Lung (tissue), 12 donors: Measurements from ENCODE around the gene FGF12. TPM values are rescaled to one million over a fixed set of nuclear protein-coding genes. Genes with fewer than 3 reads are reported as not detected.

Source experiments
- ATAC-seq: fragments of 200-7000 bp; cut with Tn5 transposase; one replicate; pipeline ENCODE4 v1.9.1; 2020; ENCODE audit warnings: moderate number of reproducible peaks; ENCODE audit not compliant: insufficient read depth, low FRiP score
- DNase-seq, 3 donors: peaks; one replicate each; pipeline ENCODE4 v3.0.0-alpha.2; 2013 to 2017
- H3K27ac ChIP-seq, 2 donors: one replicate each; pipeline ENCODE4 v1.5.1; 2013; ENCODE audit warnings: mild to moderate bottlenecking in 2 of 2, moderate library complexity in 2 of 2, control low read depth in 1 of 2, inconsistent platforms in 1 of 2, low read depth in 1 of 2, low read length in 1 of 2
- H3K27me3 ChIP-seq, 3 donors: one replicate each; pipeline ENCODE4 v1.5.1; 2013; ENCODE audit warnings: low read length in 2 of 3; ENCODE audit not compliant: control insufficient read depth in 3 of 3, insufficient read depth in 3 of 3
- H3K36me3 ChIP-seq, 4 donors: one replicate each; pipeline ENCODE4 v1.5.1; 2013; ENCODE audit warnings: low read length in 4 of 4, mild to moderate bottlenecking in 1 of 4, moderate library complexity in 1 of 4; ENCODE audit not compliant: control insufficient read depth in 4 of 4, insufficient read depth in 4 of 4
- H3K4me1 ChIP-seq, 5 donors: one replicate each; pipeline ENCODE4 v1.5.1; 2013; ENCODE audit warnings: low read length in 5 of 5, mild to moderate bottlenecking in 2 of 5, moderate library complexity in 1 of 5; ENCODE audit not compliant: control insufficient read depth in 5 of 5, insufficient read depth in 5 of 5
- H3K4me3 ChIP-seq: one replicate; pipeline ENCODE4 v1.5.1; 2013; ENCODE audit warnings: mild to moderate bottlenecking, control low read depth, moderate library complexity
- H3K9ac ChIP-seq, 2 donors: one replicate each; pipeline ENCODE4 v1.5.1; 2013; ENCODE audit warnings: low read length in 2 of 2, control low read depth in 1 of 2; ENCODE audit not compliant: insufficient read depth in 1 of 2
- H3K9me3 ChIP-seq, 4 donors: one replicate each; pipeline ENCODE4 v1.5.1; 2013; ENCODE audit warnings: low read length in 3 of 4, mild to moderate bottlenecking in 1 of 4, moderate library complexity in 1 of 4; ENCODE audit not compliant: control insufficient read depth in 4 of 4, insufficient read depth in 3 of 4
- CTCF ChIP-seq: IDR thresholded peaks from 2 replicates; pipeline ENCODE4 v1.5.1; 2012; ENCODE audit warnings: mild to moderate bottlenecking; ENCODE audit errors: control extremely low read depth, extremely low read depth
- WGBS, 2 donors: extraction: QIAGEN DNeasy Blood & Tissue Kit; methylation state at CpG; one replicate each; pipeline ENCODE4 v1.1.7; 2013; 5-methylcytosine and 5-hydroxymethylcytosine counted together
- polyA plus RNA-seq, 2 donors: library from polyadenylated mRNA; stranded (reverse); fragments of 200-250 nt; gene quantifications; one replicate each; pipeline ENCODE4 v1.2.1, GENCODE V29; 2013
- total RNA-seq, 2 donors: library from RNA; depleted of rRNA in 1 of 2; stranded (reverse); fragments of >200 nt in 1 of 2; gene quantifications; one replicate each; pipeline ENCODE4 v1.2.1, GENCODE V29; 2014 to 2021
- donor health status: control.
- donor health status: control.
- donor health status: Bipolar disorder and iron deficiency.
- donor health status: healthy.
- donor health status: DM: yes; HTN: yes; CAD: no.

Gene FGF12
- total and polyA plus RNA-seq, 4 donors, result 0.23 to 6.0 (median 1.7) TPM

- no peak overlapping the region for H3K9ac ChIP-seq
- peaks cover 0 to 4% (median 0%) of the 10 kb centered on the region in 5 donors for H3K4me1 ChIP-seq
- H3K4me3 ChIP-seq, result no peak overlapping the region
- TF ChIP-seq CTCF, result no peak
- no peaks in the 10 kb centered on the region for H3K9me3 ChIP-seq
- H3K36me3 ChIP-seq, result no peaks in the 10 kb centered on the region
- 72 to 75% methylated on average over 3 of the region's 3 CpGs for WGBS, 2 donors
- DNase-seq, result no peak
- no peak overlapping the region for H3K27ac ChIP-seq
- H3K27me3 ChIP-seq, result no peaks in the 10 kb centered on the region
- ATAC-seq, result no peak
Measured at GRCh38 chr3:192435241-192435640, 292.1 kb downstream of the FGF12 start.

- no peak overlapping the region for H3K9ac ChIP-seq
- DNase-seq (no peak), ATAC-seq (no peak)
- H3K9me3 ChIP-seq, result no peaks in the 10 kb centered on the region
- no peak overlapping the region for H3K27ac ChIP-seq
- no peak for TF ChIP-seq CTCF
- no peaks in the 10 kb centered on the region for H3K36me3 ChIP-seq
- H3K27me3 ChIP-seq, result no peaks in the 10 kb centered on the region
- H3K4me1 ChIP-seq, result peaks cover 0 to 4% (median 0%) of the 10 kb centered on the region in 5 donors
- 78 to 89% methylated on average over 2 of the region's 2 CpGs for WGBS, 2 donors
- H3K4me3 ChIP-seq, result no peak overlapping the region
Measured at GRCh38 chr3:192434186-192434585, 293.2 kb downstream of the FGF12 start.

- WGBS, 2 donors, result 61 to 76% methylated on average over 5 of the region's 5 CpGs
- Histone ChIP-seq H3K27me3 (no peaks in the 10 kb centered on the region), H3K4me3 (no peak overlapping the region), H3K9me3 (no peaks in the 10 kb centered on the region), H3K36me3 (no peaks in the 10 kb centered on the region), H3K27ac (no peak overlapping the region), H3K4me1 (peaks cover 0 to 4% (median 0%) of the 10 kb centered on the region in 5 donors), H3K9ac (no peak overlapping the region)
- no peak for TF ChIP-seq CTCF
- no peak for DNase-seq
- ATAC-seq, result no peak
Measured at GRCh38 chr3:192433704-192434103, 293.6 kb downstream of the FGF12 start.

- H3K9ac ChIP-seq, result no peak overlapping the region
- ATAC-seq (no peak), DNase-seq (peak in 2 of 3 donors; percentile 47 to 48)
- H3K4me3 ChIP-seq, result no peak overlapping the region
- H3K27me3 ChIP-seq, result no peaks in the 10 kb centered on the region
- peak overlapping the region in 1 of 2 donors; percentile 6 for H3K27ac ChIP-seq
- TF ChIP-seq CTCF, result no peak
- H3K36me3 ChIP-seq, result no peaks in the 10 kb centered on the region
- WGBS, 2 donors, result 81 to 93% methylated on average over 2 of the region's 2 CpGs
- H3K9me3 ChIP-seq, result no peaks in the 10 kb centered on the region
- peaks cover 0 to 3% (median 0%) of the 10 kb centered on the region in 5 donors for H3K4me1 ChIP-seq
Measured at GRCh38 chr3:192422997-192423342, 304.4 kb downstream of the FGF12 start.
